ENCODE data around the gene NR2E1.

NR2E1 gene

GRCh38 chr6:108235127-108235526 is 69.3 kb downstream of the NR2E1 start:
- TF ChIP-seq CTCF (IDR thresholded peaks at IDR 0.05; ENCODE audit: borderline replicate concordance, insufficient read depth, low read depth, low read length), result no peak

GRCh38 chr6:108236791-108237190 is 71.0 kb downstream of the NR2E1 start:
- no peak overlapping the region for H3K4me3 ChIP-seq (ENCODE audit: low read depth, low read length)
- TF ChIP-seq CTCF (IDR thresholded peaks at IDR 0.05; ENCODE audit: borderline replicate concordance, insufficient read depth, low read depth, low read length), result no peak

More at GRCh38 chr6:108235127-108235526, 69.3 kb downstream of the NR2E1 start:
- no peak overlapping the region for H3K4me3 ChIP-seq (ENCODE audit: low read depth, low read length)

GRCh38 chr6:108238322-108238721 is 72.5 kb downstream of the NR2E1 start:
- no peak for TF ChIP-seq CTCF (IDR thresholded peaks at IDR 0.05; ENCODE audit: borderline replicate concordance, insufficient read depth, low read depth, low read length)
- H3K4me3 ChIP-seq (ENCODE audit: low read depth, low read length), result no peak overlapping the region
